AG08395 (cell line): ENCODE results near the gene RNF130.

Experiments used
- DNase-seq: peaks from one replicate; pipeline ENCODE4 v3.0.0; 2012; ENCODE audit warnings: mixed read lengths, low spot score

RNF130 gene, protein sequence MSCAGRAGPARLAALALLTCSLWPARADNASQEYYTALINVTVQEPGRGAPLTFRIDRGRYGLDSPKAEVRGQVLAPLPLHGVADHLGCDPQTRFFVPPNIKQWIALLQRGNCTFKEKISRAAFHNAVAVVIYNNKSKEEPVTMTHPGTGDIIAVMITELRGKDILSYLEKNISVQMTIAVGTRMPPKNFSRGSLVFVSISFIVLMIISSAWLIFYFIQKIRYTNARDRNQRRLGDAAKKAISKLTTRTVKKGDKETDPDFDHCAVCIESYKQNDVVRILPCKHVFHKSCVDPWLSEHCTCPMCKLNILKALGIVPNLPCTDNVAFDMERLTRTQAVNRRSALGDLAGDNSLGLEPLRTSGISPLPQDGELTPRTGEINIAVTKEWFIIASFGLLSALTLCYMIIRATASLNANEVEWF

DNA sequence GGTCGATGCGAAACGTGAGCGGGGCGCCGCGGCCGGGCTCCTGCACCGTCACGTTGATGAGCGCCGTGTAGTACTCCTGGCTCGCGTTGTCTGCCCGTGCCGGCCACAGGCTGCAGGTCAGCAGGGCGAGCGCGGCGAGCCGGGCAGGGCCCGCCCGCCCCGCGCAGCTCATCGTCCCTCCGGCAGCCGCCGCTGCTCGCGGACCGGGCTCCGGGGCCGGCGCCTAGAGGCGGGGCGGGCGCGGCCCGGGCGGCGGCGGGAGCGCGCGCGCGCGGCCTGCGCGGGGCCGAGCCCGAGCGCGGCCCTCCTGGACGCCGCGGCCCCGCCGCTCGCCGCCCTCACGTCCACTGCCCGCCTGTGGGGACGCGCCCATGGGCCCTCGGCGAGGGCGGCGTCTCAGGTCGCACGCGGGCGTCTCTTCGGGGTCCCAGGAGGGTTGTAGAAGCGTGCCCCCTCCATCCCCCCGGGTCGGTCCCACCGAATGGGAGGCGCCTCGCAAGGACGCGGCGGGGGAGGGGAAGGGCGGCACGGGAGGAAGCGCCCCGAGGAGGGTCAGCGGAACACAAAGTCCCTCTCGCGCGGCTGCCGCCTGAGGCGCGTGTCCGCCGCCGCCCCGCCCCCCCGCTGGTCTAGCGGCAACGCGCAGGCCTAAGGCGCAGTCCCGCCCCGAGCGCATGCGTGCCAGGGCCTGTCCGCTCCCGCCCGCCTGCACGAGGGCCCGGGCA, at the start of gene RNF130:
Gene RNF130 (minus strand): TSS at position 229 of the 725 bp plus-strand sequence. CDS start 57 bp downstream, at position 172.
- peak; percentile 99 for DNase-seq

DNA sequence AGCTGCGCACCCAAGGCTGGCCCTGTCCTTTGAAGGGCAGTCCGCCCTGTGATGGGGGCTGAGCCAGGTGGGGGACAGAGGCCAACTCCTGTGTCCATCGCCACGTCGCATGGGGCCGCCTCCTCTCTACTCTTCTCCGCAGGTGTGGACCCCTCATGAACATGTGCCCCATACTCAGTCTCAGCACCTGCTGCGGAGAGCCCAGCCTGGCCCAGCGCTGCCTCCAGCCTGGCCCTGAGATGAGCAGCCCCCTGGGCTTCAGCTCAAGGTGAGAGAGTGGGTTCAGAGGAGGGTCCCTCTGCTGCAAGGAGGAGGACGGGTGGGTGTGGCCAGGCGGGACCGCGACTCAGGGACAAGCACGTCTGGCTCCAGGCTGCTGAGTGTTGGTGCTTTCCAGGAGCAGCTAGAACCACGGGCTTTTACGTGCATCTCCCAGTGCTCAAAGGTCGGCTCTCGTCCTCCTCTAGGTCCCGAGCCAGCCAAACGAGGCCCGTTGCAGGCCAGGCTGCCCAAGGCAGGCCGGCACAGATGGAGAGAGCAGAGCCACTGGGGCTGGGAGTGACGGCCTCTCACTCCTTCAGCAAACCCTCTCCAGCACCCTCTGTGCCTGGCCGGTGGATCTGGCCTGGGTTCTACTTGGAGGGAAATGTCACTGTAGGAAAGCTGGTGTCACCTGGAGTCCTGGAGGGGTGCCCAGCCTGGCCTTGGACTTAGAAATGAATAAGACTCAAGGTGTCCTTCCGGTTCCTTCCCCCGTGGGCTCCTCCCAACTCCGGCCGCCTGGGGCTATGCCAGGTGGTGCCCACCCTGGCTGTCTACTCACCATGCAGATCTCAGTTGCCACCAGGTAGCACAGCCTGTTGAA, 48.9 kb upstream of the RNF130 start:
- no peak for DNase-seq

DNA sequence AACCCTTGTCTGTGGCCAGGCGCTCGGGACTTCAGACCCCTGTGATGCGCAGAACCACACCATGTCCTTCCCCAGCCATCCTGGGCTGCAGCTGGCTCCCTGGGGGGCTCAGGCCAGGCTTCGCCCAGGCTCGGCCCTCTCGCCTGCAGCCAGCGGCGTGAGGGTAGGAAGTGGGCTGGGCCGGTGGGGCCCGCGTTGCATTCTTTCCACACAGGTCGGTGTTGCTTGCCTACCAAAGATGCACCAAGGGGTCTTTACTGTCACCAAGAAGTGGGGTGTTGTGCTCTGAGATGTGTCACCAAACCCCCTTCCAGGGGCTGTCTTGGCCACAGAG, 48.3 kb upstream of the RNF130 start:
- DNase-seq, result no peak

DNA sequence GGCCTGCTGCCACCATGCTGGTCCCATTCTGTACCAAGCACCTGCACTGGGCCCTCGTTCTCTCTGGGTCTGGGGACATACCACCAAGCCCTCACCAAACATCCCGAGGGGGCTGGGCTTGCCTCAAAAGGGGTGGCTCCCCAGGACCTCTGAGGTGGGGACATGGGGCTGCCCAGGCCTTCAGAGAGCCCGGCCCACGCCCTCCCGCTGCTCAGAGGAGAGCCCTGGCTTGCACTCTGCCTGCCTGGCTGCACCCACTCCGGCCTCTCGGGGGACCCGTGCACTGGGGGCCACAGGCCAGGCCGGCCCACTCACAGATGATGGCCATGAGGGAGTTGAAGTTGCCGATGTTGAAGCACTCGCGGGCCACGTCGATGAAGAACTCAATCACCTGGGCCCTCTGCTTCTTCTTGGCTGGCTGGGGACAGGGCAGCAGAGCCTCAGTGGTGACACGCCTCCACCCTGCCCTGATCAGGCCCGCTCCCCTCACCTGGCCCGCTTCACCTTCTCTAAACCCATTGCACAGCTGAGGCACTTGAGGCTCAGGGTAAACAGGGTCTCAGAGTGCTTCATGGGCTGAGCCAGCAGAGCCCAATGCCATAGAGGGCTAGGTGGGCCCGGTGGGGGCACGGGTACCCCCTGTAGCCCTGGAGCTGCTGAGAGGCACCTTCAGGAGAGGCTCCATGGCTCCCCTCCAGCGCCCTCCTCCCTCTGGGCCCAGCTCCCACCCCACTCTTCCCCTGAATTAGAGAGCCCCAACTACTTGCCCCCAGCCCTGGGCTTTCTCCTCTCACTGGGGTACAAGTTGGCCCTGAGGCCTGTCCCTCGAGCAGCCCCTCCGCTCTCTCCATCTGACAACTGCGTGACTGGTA, 47.7 kb upstream of the RNF130 start:
- no peak for DNase-seq

DNA sequence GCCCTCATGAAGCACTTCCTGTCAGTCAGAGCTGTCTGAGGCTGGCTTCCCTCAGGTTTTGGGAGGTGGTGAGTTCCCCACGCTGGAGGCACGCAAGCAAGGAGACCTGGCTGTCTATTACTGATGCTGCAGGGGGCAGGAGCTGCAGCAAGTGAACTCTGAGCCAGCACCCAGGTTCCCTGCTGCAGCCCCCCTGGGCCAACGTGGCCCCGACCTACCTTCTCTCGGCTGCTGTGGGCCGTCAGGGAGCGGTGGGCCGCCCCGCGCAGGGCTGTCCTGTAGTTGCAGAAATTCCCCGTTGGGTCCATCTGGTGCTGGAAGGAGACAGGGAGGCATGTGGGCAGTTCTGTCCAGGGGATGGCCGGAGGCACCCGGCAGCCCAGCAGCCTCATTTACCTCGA, 46.8 kb upstream of the RNF130 start:
- no peak for DNase-seq

DNA sequence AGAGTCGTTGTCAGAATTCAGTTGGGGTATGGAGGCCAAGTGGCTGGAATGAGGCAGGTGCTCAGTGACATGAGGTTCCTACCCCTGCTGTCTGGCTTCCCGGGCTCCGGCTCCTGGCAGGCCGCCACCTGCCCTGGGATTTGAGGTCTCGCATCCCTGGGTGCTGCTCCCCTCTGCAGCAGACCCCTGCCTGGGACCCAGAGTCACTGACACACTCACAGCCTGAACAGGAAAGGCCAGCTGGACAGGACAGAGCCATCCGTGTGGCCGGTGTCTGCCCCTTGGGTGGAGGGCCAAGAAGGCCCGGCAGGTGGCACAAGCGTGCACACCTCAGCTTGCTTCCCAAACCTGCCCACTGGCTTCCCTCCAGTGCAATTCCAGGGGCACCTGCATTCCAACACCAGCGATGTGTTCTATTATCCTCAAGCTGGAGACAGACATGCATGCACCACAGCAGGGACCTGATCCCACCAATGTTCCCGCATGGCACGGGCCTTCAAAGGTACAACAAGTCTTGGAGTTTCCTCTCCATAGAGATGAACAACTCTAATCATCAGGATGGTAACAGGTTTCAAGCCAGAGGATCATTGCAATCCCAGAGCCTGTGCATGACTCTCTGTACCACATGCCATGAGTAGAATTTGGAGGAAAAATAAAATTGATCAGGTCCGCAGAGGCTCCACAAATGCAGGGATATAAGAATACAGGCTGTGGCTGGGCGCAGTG, 45.6 kb upstream of the RNF130 start:
- DNase-seq, result no peak

DNA sequence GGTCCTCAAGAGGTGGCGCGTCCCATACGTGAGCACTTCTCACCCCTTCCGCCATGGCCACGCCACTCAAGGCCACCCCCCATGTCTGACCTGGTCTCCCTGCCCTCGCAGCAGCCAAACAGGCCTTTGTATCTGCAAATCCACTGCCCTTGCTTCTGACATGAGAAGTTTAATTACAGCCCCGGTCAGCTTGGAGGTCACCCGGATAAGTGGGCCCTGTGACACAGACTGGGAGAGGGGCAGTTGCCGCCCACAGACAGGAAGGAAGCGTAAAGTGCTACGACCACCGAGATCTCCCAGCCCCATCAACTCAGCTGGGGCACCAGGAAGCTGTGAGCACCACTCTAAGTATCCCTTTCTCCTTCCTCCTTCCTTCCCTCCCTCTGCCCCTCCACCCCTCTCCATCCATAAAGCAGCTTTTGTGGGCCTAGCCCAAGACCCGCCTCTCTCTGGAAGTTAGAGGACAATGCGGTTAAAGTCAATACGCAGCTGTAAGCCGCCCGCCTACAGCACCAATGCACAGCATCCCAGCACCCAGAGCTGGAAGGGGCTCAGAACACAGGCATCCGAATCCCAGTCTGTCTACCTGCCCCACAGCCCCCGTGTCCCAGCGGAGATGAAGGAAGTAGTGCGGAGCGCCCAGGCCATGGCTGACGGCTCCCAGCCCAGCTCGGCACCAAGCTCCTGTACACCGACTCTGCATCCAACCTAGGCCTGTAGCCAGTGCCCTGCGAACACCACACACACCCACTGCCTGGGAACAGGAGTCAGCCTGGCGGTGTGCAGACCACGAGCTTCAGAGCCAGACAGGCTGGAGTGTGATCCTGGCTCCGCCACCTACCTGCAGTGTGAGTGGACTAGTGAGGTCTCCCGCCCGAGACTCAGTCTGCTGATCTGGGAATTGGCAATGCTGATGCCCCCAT, 44.8 kb upstream of the RNF130 start:
- no peak for DNase-seq

DNA sequence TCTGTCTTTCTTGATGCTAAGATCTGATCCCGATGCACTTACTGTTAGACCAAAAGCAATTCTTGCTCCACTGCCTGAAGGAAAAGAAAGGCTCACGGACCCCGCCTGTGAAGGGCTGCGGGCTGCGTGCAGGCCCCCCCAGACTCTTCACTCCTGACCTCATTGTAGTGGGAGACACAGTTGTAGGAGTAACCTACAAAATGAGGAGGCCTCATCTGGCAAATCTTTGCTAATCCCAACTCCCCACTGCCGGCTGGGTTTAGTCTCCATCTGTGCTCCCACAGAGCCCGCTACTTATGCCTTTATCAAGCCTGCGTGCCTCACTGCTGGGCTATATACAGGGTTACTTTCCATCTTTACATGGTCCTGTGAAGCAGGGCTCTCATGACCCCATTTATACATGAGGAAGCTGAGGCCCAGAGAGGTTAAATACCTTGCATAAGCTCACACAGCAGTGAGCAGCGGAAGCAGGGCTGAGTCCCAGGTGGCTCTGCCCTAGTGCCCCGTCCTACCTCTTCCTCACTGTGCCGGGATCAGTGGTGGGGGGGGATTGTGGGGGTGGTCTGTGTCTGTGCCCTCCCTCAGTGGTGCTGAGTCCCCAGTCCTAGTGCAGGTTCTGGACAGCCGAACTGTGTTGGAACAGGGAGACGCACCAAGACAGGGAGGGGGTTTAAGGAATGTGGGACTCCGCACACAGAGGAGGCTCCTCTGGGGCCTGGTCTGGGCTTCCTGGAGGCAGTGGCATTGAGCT, 43.9 kb upstream of the RNF130 start:
- DNase-seq, result no peak

DNA sequence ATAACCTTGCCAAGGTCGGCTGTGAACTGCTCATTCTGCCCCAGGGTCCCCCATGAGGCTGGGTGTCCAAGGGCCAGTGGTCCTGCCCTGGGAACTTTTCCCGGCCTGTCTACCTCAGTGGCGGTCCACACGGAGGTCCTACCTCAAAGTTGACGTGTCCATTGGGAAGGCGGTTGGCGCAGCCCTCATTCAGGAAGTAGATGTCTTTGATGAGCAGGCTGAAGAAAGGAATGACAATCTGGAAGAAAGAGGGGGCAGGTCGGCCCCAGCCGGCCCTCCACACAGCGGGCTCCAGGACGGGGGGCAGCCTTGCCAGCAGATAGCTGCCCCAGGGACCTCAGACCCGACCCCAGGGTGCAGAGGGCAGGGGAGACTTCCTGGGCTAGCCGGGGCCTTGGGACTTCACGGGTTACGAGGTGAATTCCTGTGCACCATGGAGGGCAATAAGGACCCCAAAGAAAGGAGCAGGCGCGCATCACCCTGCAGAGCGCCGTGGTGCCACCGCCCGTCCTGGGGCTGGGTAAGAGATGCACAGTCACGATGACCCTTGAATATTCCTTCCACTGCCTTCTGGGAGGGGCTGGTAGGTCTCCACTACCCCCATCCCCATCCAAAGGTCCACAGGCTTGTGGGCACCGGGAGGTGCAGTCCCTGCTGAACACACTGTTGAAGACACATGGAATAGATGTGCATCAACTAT, 42.9 kb upstream of the RNF130 start:
- DNase-seq, result no peak

DNA sequence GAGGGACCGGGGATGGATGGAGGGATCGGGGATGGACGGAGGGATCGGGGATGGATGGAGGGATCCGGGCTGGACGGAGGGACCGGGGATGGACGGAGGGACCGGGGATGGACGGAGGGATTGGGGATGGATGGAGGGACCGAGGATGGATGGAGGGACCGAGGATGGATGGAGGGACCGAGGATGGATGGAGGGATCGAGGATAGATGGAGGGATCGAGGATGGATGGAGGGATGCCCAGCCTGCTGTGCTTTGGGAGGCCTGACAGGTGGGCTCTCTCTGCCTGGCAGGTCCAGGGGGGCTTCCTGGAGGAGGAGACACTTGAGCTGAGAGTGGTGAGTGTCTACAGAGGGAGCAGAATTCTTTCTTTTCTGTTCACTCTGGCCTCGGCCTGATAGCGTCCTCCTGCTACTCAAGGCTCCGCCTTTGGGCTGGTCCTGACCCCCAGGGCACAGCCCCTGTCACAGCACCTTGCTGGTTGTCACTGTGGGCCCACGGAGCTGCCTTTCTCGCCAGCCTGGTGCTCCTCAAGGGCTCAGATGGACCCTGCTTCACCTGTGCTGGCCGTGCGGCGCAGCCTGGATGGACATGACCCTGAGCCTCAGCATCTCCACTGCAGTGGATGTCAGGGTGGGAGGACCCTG, 42.2 kb upstream of the RNF130 start:
- DNase-seq, result no peak

DNA sequence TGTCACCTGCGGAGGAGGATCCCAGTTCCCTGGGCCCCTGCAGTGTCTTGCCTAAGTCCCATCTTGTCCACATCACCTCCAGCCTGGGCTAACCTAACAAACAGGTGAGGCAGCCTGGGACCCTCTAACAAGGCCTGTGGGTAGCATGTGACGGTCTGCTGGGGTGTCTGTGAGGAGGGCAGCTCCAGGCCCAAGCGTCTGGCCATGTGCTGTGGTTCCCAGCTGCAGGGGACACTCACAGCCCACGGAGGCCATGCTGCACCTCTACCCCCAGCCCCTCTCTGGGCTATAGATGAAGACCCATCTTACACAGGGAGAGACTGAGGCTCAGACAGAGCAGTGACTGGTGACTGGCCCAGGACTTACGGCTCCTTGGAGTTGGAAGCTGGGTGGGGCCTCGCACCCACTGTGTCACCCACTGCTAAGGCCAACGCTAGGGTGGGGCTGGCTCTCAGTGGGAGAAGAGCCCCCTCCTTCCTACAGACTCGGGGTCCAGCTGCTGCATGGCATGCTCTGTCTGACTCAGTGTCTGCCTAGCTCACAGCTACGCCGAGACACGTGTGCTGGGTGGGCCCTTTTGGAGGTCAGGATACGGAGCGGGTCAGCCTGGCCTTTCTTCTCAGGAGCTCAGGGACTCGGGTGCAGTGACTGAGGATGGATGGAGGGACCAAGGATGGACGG, 40.8 kb upstream of the RNF130 start:
- DNase-seq, result no peak

DNA sequence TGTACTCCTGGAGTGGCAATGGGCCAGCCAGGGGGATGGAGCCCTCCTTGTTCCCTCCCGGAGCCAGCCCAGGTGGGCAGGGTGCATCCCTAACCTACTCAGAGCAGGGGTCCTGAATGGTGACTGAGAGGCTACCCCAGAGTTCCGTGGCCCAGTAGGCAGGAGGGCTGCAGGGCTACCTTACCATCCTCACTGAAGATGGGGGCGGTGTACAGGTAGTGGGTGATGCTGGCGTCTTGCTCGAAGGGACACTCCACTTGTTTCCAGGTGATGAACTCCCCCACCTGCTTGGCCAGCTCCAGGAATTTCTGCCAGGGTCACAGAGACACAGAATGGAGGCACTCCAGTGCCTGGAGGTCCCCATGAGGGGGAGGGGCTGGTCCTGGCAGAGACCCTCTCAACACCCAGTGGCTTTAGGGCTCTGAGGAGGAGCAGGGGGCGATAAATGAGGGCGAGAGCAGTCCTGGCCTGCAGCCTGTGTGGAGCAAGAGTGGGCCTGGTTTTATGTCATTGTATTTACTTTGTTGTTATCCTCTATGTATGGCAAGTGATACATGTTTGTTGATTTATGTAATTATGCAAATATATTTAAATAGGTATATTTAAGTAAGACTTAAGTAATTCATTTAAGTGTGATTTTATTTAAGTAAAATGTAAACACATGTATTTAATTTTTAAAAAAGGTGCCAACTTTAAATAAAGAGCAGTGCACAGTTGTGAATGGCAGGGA, 39.9 kb upstream of the RNF130 start:
- DNase-seq, result no peak

DNA sequence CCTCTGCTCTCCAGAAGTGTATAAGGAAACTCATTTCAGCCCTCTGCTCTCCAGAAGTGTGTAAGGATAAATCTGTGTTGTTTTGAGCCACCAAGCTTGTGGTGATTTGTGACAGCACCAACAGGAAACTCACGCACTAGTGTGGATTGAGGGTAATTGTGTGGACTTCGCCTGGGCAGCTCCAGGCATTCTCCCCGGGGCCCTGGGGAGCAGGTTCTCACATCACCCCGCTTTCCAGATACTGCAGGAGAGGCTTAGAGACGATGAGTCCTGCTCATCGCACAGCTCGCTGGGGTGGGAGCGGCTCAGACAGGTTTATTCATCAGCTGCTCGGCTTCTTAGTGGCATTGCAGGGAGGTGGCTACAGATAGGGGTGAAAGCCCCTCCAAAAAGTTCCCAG, 38.4 kb upstream of the RNF130 start:
- DNase-seq, result no peak

DNA sequence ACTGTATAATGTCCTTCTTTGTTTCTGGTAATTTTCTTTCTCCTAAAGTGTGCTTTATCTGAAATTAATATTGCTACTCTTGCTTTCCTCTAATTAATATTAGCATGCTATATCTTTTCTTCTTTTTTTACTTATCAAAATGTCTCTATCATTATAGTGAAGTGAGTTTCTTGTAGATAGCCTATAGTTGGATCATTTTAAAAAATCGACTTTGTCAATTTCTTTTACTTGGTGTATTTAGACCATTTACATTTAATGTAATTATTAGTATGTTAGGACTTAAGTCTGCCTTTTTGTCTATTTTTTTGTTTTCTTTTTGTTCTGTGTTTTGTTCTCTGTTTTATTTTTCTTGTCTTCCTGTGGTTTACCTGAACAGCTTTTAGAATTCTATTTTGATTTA, 35.4 kb upstream of the RNF130 start:
- no peak for DNase-seq

DNA sequence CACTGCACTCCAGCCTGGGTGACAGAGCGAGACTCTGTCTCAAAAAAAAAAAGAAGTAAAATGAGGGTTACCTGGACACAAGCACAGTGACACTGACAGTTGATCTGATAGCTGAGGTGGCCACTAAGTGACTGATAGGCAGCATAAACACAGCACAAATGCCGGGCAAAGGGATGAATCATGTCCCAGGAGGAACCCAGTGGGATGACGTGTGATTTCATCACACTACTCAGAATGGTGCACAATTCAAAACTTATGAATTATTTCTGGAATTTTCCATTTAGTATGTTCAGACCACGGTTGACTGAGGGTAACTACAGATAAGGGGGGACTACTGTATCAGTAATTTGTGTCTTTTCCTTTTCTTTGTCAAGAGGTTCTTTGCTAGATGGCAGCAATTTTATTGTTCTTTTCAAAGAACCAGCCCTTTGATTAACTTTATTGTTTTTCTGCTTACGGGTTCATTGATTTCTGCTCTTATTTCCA, 34.3 kb upstream of the RNF130 start:
- no peak for DNase-seq

DNA sequence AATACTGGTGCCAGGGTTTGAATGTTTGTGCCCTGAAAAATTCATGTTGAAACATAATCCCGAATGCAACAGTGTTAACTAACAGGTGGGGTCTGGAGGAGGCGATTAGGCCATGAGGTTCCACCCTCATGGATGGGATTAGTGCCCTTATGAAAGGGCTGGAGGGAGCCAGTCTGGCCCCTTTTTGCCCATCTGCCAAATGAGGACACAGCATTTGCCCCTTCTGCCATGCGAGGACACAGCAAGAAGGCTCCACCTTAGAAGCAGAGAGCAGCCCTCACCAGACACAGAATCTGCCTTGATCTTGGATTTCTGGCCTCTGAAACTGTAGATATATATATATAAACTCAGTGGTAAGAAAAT, 32.6 kb upstream of the RNF130 start:
- no peak for DNase-seq
